Suprapubic skin (tissue), 3 donors: ENCODE measurements around the gene SPO11.

Source experiments
- CTCF ChIP-seq, 2 donors: fragments of 200-600 bp in 1 of 2; fragments of 450-650 bp in 1 of 2; sonication (generic) in 1 of 2; IDR thresholded peaks; one replicate each; pipeline ENCODE4 v1.5.1; 2016 to 2019; ENCODE audit warnings: antibody characterized with exemption in 2 of 2, mild to moderate bottlenecking in 1 of 2, moderate library complexity in 1 of 2
- POLR2AphosphoS5 ChIP-seq, 3 donors: sonication (generic); formaldehyde crosslinking; IDR thresholded peaks; one replicate each; pipeline ENCODE4 v1.6.1; 2017; ENCODE audit warnings: antibody characterized with exemption in 3 of 3

- no peak for TF ChIP-seq POLR2AphosphoS5 (IDR thresholded peaks at IDR 0.05)
- no peak for TF ChIP-seq CTCF (IDR thresholded peaks at IDR 0.05)
Observed at GRCh38 chr20:57283860-57284259, 45.7 kb upstream of the SPO11 start.
